H54 (cell line): ENCODE measurements around the gene SERGEF.

Experiments
- DNase-seq: peaks from one replicate; pipeline ENCODE4 v3.0.0; 2011; ENCODE audit warnings: low spot score, mixed read lengths; ENCODE audit not compliant: insufficient read length
- FAIRE-seq: peaks from 3 replicates; lab custom pipeline; 2011; peaks lifted over from hg19 to GRCh38; lab: Jason Lieb, UNC
- POLR2A ChIP-seq: IDR thresholded peaks from 2 replicates; pipeline ENCODE4 v1.6.1; 2011; ENCODE audit warnings: low read depth, mild to moderate bottlenecking, low read length

SERGEF gene

DNA sequence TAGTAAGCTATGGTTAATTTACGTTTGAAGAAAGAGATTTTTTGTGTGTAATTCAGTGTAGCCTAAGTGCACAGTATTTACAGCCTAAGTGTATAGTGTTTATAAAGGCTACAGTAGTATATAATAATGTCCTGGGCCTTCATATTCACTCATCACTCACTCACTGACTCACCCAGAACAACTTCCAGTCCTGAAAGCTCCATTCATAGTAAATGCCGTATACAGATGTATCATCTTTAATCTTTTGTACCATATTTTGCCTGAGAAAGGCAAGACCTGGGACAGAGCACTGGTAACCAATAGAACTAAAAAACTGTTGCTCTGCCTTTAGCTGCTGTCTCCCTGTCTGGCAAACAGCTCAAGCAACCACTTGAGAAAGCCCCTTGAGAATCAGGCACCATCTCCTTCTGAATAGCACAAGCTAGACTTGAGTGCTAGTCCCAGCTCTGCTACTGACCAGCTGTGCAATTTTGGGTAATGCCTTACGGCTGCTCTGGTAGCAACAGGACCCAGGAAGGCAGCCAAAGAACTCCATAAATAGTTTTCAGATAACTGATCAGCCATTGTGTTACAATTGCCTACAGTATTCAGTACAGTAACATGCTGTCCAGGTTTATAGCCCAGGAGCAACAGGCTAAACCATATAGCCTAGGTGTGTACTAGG lies 146.9 kb downstream of the SERGEF start:
- TF ChIP-seq POLR2A = no peak
- DNase-seq (no peak), FAIRE-seq (no peak)

DNA sequence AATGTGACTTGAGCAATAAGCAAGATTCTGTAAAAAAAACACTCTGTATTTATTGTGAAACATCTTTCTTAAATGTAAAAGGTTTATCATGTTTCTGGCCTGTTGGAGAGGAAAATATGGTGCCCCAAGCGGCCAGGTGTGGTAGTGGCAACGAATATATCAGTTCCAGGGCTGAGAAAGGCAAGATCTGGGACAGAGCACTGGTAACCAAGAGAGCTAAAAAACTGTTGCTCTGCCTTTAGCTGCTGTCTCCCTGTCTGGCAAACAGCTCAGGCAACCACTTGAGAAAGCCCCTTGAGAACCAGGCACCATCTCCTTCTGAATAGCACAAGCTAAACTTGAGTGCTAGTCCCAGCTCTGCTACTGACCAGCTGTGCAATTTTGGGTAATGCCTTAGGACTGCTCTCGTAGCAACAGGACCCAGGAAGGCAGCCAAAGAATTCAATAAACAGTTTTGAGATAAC lies 148.3 kb downstream of the SERGEF start:
- FAIRE-seq (no peak), DNase-seq (no peak)
- TF ChIP-seq POLR2A = no peak

DNA sequence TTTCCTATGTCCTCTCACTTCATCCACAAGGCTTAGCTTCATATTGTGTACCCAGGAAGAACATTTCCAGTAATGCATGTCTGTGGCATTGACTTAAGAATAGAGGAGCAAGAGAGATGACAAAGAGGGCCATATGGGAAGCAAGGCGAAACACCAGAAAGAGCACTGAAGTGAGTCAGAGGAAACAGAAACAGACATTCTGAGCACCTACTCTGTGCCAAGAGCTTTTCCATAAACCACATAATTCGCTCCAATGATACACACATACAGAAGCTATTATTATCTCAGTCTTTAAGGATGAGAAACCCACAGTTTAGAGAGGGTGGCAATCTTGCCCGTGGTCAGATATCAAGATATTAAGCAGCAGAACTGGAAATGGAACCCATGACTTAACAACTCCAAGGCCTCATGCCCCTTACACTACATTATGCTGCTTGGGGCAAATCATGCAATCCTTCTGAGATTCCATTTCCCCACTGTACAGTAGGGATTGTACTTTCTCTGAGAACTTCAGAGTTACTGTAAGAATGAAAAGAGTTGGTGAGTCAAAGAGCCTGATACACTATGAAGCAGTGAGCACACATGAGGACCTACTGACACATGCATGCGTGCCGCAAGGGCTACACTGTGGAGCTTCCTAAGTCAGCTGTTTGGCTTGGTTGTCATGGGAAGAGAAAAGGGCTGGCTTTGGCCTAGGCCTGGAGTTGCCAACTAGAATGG lies 151.7 kb downstream of the SERGEF start:
- no peak for TF ChIP-seq POLR2A
- DNase-seq (no peak), FAIRE-seq (no peak)

DNA sequence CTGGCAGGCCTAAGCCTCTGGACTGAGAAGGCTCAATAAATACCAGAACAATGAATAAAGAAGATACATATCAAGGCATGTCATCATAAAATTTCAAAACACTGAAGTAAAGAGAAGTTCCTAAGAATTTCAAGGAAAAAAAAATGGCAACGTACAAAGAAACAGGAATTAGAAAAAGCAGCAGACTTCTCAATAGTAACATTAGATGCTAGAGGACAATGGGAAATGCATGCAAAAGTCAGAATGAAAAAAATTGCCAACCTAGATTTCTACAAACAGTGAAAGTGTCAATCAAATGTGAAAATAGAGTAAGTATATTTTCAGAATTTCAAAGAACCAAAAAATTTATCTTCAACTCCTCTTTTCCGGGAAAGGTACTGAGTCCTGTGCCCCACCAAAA lies 153.3 kb downstream of the SERGEF start:
- DNase-seq = no peak
- no peak for TF ChIP-seq POLR2A
- FAIRE-seq = no peak

DNA sequence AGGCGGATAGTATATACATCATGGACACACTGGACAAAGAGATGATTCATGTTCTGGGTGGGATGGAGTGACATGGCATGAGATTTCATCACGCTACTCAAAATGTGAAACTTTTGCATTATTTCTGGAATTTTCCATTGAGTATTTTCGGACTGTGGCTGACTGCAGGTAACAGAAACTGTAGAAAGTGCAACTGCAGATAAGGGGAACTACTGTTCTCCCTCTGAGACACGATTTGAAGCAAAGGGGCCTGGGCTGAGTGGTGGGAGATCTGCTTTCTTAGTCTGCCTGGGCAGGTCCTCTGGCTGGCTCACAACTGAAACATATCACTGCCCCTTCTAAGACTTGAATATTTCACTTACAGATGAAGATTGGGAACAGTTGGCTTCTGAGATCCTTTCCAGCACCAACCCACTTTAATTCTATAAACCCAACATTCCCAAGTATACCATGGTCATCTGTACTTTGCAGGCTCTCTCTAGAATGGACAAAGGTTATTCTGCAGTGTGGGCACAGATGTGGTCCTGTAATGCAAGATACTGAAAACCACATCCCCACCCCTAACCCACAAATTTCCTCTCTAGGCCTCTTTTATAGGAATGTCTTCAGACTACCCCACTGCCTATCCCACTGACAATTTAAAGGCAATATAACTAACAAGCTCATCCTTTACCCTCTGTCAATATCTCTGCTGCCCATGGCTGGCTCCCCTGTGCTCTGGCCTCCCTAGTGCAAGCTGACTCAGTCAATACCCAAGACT lies 157.1 kb downstream of the SERGEF start:
- DNase-seq (no peak), FAIRE-seq (no peak)
- no peak for TF ChIP-seq POLR2A

DNA sequence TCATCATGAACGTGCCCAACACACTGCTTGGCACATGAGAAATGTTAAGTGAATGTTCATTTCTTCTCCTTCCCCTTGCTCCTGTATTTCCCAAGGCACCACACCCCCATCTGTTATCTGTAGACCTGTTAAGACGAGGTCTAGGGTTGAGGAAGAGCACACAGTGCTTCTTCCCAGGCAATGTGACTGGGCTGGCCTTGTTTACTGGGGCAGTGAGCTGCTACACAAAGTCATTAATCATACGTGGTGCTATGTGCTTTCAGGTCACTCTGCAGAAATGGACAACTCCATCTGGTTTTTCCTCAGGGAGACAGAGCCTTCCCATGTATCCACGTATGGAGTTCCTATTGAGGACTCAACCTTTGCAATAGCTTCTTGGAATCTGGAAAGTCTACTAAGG lies 159.6 kb downstream of the SERGEF start:
- TF ChIP-seq POLR2A = no peak
- DNase-seq (no peak), FAIRE-seq (no peak)

DNA sequence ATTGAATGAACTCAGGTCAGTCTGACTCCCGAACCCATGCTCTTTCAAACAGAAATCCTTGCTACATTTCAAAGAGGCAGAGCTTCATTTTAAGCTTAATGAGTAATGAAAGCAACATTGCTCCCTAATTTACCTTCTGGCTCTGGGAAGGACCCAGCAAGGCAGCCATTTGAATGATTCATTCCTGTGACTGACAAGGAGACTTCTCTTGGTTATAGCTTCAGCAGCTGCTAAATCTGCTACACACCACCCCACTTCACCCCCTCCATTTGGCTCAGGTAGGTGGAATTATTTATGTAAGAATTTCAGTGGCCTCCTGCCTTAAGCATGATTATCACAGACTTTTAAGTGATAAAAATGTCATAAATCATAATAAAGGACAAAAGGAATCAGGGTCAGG lies 160.6 kb downstream of the SERGEF start:
- FAIRE-seq = no peak
- no peak for TF ChIP-seq POLR2A

DNA sequence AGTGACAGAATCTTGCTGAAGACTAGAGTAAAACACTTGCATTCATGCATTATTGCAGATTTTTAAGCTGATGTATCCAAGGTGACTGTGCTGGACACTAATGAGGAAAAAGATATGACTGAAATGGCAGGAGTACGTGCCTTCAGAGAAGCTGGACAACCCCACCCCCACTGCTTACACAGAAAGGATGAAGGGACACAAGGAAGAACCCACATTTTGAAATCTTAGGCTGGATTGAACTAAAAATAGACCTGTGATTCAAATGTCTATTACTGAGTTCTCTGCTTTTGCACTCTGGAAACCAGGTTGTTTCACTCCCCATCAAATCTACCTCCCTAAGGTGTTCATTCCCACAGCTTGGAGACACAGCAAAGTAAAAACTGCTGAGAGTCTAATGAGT lies 161.2 kb downstream of the SERGEF start:
- DNase-seq (no peak), FAIRE-seq (no peak)
- TF ChIP-seq POLR2A = no peak

More for the DNA sequence above, 160.6 kb downstream of the SERGEF start:
- no peak for DNase-seq

DNA sequence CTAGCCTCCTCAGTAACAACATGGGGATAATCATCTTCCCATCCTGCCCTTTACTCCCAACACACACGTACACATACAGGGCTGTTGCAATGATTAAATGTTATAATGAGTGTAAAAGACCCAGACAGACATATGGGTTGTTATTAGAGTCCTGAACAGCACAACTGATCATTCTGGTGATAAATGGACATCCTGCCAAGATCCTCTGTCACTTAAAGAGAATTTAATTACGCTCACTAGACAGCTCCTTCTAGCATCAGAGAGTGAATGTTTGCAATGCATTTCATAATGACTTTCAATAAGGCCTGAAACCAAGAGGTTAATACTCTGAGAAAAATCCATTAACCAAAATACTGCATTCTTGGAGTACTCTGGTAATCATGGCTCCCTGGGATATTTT lies 162.5 kb downstream of the SERGEF start:
- TF ChIP-seq POLR2A = no peak
- FAIRE-seq (no peak), DNase-seq (no peak)

DNA sequence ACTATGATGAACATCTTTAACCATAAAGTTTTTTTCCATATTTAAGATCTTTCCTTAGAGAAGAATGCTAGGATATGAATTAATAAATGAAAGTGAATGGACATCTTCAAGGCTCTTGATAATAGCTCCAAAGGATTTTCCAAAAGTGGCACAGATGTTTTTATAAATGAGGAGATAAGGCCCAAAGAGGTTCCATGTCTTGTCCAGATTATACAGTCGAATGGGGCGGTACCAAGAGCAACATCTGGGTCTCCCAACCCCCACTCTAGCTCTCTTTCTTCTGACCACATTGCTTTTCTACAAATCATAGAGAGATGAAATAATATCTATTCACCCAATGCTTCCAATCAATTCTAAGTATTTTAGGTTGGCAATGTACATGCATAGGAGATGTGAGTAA lies 164.1 kb downstream of the SERGEF start:
- FAIRE-seq = no peak
- DNase-seq = no peak
- TF ChIP-seq POLR2A = no peak

DNA sequence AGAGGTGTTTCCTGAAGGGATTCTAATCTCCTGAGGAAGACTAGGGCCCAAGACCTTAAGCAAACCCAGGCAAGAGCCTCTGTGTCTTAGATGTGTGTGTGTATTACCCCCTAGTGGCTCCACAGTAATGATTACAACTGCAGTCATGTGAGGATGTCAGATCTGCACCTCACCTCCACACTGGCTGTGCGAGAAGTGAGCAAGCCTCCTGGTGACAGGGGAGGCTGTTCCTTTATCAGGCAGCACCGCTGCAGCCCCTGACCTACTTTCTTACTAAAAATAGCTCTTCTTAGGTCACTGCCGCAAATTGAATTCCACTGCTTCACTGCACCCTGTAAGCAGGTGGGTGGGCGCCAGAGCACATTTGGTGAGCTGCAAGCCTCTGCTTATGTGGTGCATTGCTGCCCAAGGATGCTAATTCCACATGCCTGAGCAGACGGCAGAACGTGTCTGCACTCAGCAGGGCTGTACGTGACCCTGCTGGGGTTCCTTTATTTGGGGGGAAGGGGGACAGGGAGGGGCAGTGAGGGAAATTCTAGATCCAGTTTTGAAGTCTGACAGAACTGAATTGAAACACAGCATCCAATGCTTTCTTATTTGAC lies 165.9 kb downstream of the SERGEF start:
- peak; percentile 26 for DNase-seq
- no peak for TF ChIP-seq POLR2A
- FAIRE-seq = no peak

DNA sequence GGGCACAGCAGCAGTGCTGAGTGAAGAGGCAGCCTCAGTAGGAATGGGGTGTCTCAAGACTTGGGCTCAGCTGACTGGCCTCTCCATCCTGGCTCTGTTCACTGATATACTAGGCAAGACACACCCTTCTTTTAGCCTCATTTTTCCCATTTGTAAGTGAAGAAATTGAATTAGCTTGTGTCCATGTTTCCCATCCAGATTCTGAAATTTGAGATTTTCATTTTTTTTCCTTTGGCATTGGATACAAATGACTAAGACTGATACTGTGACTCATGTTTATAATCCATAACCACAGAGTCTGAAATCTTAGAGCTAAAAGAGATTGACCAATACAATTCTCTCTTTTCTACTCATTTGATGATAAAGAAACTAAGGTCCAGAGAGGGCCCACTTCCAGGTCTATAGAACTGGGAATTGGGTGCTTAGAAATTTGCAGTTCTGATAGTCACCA lies 167.4 kb downstream of the SERGEF start:
- DNase-seq (peak; percentile 38), FAIRE-seq (peak; percentile 15)
- TF ChIP-seq POLR2A = no peak

DNA sequence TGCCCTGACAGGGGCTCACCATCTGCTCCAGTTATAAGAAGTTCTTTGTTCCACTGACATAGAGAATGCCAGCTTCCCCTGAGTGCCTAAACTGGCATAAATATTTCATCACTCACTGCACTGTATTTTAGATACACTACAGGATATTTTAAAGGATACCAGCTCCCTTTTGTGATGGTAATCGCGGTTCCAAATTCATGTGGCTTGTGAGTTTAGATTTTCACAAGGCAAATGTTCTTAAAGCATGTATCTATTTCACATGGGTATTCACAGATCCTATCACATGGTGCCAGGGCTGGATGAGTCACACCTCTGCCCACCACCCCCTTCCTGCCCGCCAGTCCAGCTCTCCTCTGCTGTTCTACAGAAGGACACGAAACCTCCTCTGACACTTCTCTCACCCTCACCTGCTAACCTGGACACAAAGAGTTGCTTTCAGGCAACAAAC lies 172.7 kb downstream of the SERGEF start:
- DNase-seq (no peak), FAIRE-seq (no peak)
- TF ChIP-seq POLR2A = no peak

DNA sequence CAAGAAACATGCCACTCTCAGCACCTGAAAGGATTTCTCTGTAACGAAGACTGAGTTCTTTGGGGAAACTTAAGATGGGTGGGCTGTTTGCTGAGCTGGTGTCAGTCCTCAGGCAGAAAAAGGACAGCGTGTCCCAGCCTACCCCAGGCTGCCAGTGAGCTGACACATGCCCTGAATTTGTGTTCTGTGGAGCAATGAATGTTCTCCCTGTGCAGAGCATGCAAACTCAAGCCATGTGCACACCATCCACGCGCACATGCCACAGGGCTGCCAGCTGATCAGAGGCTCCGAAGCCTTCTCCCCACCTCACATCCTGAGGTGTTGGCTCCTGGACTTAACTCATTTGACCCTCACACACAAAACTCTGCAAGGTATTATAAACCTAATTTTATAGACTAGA lies 173.4 kb downstream of the SERGEF start:
- no peak for TF ChIP-seq POLR2A
- FAIRE-seq (no peak), DNase-seq (no peak)
